Esophagus muscularis mucosa (tissue), 4 donors: ENCODE measurements around the gene ZNF438. TPM values are rescaled to one million over a fixed set of nuclear protein-coding genes. Genes with fewer than 3 reads are reported as not detected.

Experiments
- DNase-seq: peaks from one replicate; pipeline ENCODE4 v3.0.0-alpha.2; 2017; ENCODE audit errors: extremely low spot score
- H3K27ac ChIP-seq, 4 donors: fragments of 200-600 bp; sonication (generic); replicated peaks in 1 of 4; 1 replicate in 3 of 4; 2 replicates in 1 of 4; pipeline ENCODE4 v1.5.1; 2016 to 2019; ENCODE audit warnings: mild to moderate bottlenecking in 1 of 4
- H3K27me3 ChIP-seq, 4 donors: fragments of 200-600 bp; sonication (generic); one replicate each; pipeline versions ENCODE4 v1.5.1 to v1.6.0; 2016 to 2019
- H3K36me3 ChIP-seq, 4 donors: fragments of 200-600 bp; sonication (generic); one replicate each; pipeline ENCODE4 v1.5.1; 2016 to 2019
- H3K4me1 ChIP-seq, 4 donors: fragments of 200-600 bp; sonication (generic); one replicate each; pipeline ENCODE4 v1.5.1; 2016 to 2019
- H3K4me3 ChIP-seq, 4 donors: fragments of 200-600 bp; sonication (generic); 1 replicate in 2 of 4; 2 replicates in 2 of 4; pipeline ENCODE4 v1.5.1; 2016 to 2019; ENCODE audit warnings: mild to moderate bottlenecking in 4 of 4, moderate library complexity in 1 of 4
- H3K9me3 ChIP-seq, 4 donors: fragments of 200-600 bp; sonication (generic); 1 replicate in 3 of 4; 2 replicates in 1 of 4; pipeline ENCODE4 v1.5.1; 2016 to 2019
- CTCF ChIP-seq, 3 experiments: fragments of 200-600 bp in 2 of 3; fragments of 450-650 bp in 1 of 3; sonication (generic) in 2 of 3; IDR thresholded peaks; one replicate each; pipeline ENCODE4 v1.5.1; 2017 to 2019; ENCODE audit warnings: antibody characterized with exemption in 3 of 3, mild to moderate bottlenecking in 2 of 3, moderate library complexity in 1 of 3
- EP300 ChIP-seq: sonication (generic); formaldehyde crosslinking; IDR thresholded peaks from one replicate; pipeline ENCODE4 v1.6.1; 2017; ENCODE audit warnings: antibody characterized with exemption
- POLR2A ChIP-seq: fragments of 450-650 bp; IDR thresholded peaks from one replicate; pipeline ENCODE4 v1.6.1; 2017; ENCODE audit warnings: antibody characterized with exemption, moderate library complexity, mild to moderate bottlenecking, low read depth
- POLR2AphosphoS5 ChIP-seq, 2 donors: sonication (generic); formaldehyde crosslinking; IDR thresholded peaks; one replicate each; pipeline ENCODE4 v1.6.1; 2017; ENCODE audit warnings: antibody characterized with exemption in 2 of 2
- WGBS: methylation state at CpG from one replicate; pipeline ENCODE4 v1.1.5; 2018; 5-methylcytosine and 5-hydroxymethylcytosine counted together
- intact Hi-C: fragments of 100-400 bp; cut with DNase I; formaldehyde crosslinking; loops from one replicate; pipeline ENCODE4 v1.15.1; 2023
- total RNA-seq, 4 donors: library from RNA; depleted of rRNA; stranded (reverse); fragments of >200 nt; gene quantifications; one replicate each; pipeline versions ENCODE4 v1.1.0 to v1.2.1, GENCODE V29; 2016

The ZNF438 gene
- total RNA-seq, 4 donors from 2014 or later, result 11.0 to 11.6 (median 11.3) TPM

DNA sequence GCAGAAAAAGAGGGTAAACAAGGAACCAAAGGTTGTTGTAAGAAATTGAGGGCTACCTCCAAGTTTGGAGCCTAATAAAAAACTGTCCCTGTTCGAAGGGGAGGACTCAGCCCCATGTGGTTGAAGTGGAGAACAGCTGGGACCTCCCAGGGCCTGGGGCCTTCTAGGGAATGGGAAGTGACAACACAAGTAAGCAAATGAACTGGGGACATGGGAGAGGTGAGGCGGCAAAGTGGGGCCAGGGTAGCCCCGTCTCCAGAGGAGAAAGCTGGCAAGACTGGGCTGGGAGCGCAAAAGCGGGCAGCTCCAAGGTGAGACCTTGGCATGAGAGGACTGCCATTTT, 198.1 kb downstream of the ZNF438 start:
- TF ChIP-seq POLR2AphosphoS5 (IDR thresholded peaks at IDR 0.05) (no peak), EP300 (no peak), POLR2A (no peak), CTCF (IDR thresholded peaks at IDR 0.05) (no peak)
- Histone ChIP-seq H3K4me1 (no peaks in the 10 kb centered on the region), H3K4me3 (no peak overlapping the region), H3K27ac (no peak overlapping the region), H3K27me3 (no peaks in the 10 kb centered on the region), H3K36me3 (no peaks in the 10 kb centered on the region), H3K9me3 (no peaks in the 10 kb centered on the region)
- no peak for DNase-seq
- WGBS, result 95% methylated on average over 5 of the region's 5 CpGs
- intact Hi-C loops, result no loop called here

GRCh38 chr10:30832749-30833627, 198.7 kb downstream of the ZNF438 start:
- WGBS, result 78% methylated on average over 13 of the region's 13 CpGs
- TF ChIP-seq CTCF (IDR thresholded peaks at IDR 0.05), result no peak
- TF ChIP-seq EP300, result no peak
- TF ChIP-seq POLR2AphosphoS5 (IDR thresholded peaks at IDR 0.05), result no peak
- TF ChIP-seq POLR2A, result no peak
- H3K27ac ChIP-seq, result no peak overlapping the region
- no peak for DNase-seq
- no peaks in the 10 kb centered on the region for H3K27me3 ChIP-seq
- H3K4me1 ChIP-seq, result peaks cover 0 to 5% (median 2%) of the 10 kb centered on the region in 4 donors
- intact Hi-C loops, result no loop called here
- no peaks in the 10 kb centered on the region for H3K36me3 ChIP-seq
- no peak overlapping the region for H3K4me3 ChIP-seq
- H3K9me3 ChIP-seq, result no peaks in the 10 kb centered on the region

DNA sequence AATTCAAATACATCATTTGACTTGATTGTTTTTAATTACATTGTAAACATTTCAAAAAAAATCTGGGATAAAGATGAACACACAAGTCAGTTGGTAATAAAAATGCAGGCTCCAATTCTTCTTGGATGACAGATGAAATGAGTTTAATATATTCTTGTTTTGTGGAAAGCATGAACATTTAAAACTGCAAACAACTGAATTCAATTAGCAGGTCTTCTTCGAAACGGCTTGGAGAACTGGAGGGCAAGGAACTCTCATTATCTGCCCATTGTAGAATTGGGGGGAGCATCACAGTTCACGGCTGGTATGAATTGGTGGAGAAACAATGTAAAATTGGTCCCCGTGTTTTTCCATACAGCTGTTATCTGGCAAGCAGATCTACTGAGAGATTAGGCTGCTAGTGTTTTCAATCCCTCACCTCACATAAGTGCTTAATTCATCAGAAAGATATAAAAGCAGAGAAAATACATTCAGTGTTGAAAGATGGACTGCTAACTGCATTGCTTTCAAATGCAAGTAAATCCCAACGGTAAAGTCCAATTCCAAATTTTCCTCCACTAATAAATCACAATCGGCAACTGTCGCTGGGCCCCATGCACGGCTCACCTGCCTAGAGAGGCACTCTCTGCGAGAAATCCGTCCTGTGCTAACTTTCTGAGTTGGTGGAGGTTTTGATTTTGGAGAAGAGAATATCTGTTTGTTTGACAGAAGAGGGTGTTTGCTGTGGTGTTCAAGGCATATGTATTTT, 199.5 kb downstream of the ZNF438 start:
- no peak for TF ChIP-seq POLR2AphosphoS5 (IDR thresholded peaks at IDR 0.05)
- no peak for TF ChIP-seq CTCF (IDR thresholded peaks at IDR 0.05)
- no peak for TF ChIP-seq POLR2A
- TF ChIP-seq EP300, result no peak
- H3K4me3 ChIP-seq, result no peak overlapping the region
- intact Hi-C loops, result no loop called here
- no peaks in the 10 kb centered on the region for H3K36me3 ChIP-seq
- H3K9me3 ChIP-seq, result no peaks in the 10 kb centered on the region
- no peaks in the 10 kb centered on the region for H3K27me3 ChIP-seq
- no peak overlapping the region for H3K27ac ChIP-seq
- WGBS, result 84% methylated on average over 10 of the region's 10 CpGs
- no peak for DNase-seq
- peaks cover 3 to 10% (median 4%) of the 10 kb centered on the region in 4 donors for H3K4me1 ChIP-seq

GRCh38 chr10:30831426-30831825, 200.2 kb downstream of the ZNF438 start:
- intact Hi-C loops, result no loop called here

More at GRCh38 chr10:30831426-30831825, 200.2 kb downstream of the ZNF438 start:
- WGBS, result 80% methylated on average over 5 of the region's 5 CpGs
- H3K4me3 ChIP-seq, result no peak overlapping the region
- H3K27me3 ChIP-seq, result no peaks in the 10 kb centered on the region
- peaks cover 3 to 10% (median 4%) of the 10 kb centered on the region in 4 donors for H3K4me1 ChIP-seq
- no peaks in the 10 kb centered on the region for H3K9me3 ChIP-seq
- DNase-seq, result no peak
- TF ChIP-seq EP300, result no peak
- H3K27ac ChIP-seq, result no peak overlapping the region
- no peaks in the 10 kb centered on the region for H3K36me3 ChIP-seq
